ENCODE measurements around the gene SPATA19.

SPATA19 gene

GRCh38 chr11:133835593-133836548, 9.4 kb downstream of the SPATA19 start:
- no peak for DNase-seq (ENCODE audit: low read depth, low spot score)

GRCh38 chr11:133834682-133835592, 10.4 kb downstream of the SPATA19 start:
- no peak for DNase-seq (ENCODE audit: low read depth, low spot score)

- DNase-seq (ENCODE audit: low read depth, low spot score), result no peak
Observed at GRCh38 chr11:133833898-133834681, 11.2 kb downstream of the SPATA19 start.

- DNase-seq (ENCODE audit: low read depth, low spot score), result no peak
Observed at GRCh38 chr11:133832991-133833897, 12.1 kb downstream of the SPATA19 start.

- DNase-seq (ENCODE audit: low read depth, low spot score), result no peak
Observed at GRCh38 chr11:133832096-133832990, 13.0 kb downstream of the SPATA19 start.

- DNase-seq (ENCODE audit: low read depth, low spot score), result no peak
Observed at GRCh38 chr11:133830931-133831907, 14.1 kb downstream of the SPATA19 start.

GRCh38 chr11:133829566-133829965, 15.7 kb downstream of the SPATA19 start:
- DNase-seq (ENCODE audit: low read depth, low spot score), result no peak

GRCh38 chr11:133828871-133829270, 16.4 kb downstream of the SPATA19 start:
- no peak for DNase-seq (ENCODE audit: low read depth, low spot score)

GRCh38 chr11:133827556-133827955, 17.8 kb downstream of the SPATA19 start:
- DNase-seq (ENCODE audit: low read depth, low spot score), result no peak

- no peak for DNase-seq (ENCODE audit: low read depth, low spot score)
Observed at GRCh38 chr11:133826866-133827265, 18.4 kb downstream of the SPATA19 start.

GRCh38 chr11:133825666-133826065, 19.6 kb downstream of the SPATA19 start:
- no peak for DNase-seq (ENCODE audit: low read depth, low spot score)

GRCh38 chr11:133825156-133825555, 20.2 kb downstream of the SPATA19 start:
- DNase-seq (ENCODE audit: low read depth, low spot score), result no peak

- DNase-seq (ENCODE audit: low read depth, low spot score), result no peak
Observed at GRCh38 chr11:133824593-133824992, 20.7 kb downstream of the SPATA19 start.

GRCh38 chr11:133823614-133824013, 21.7 kb downstream of the SPATA19 start:
- DNase-seq (ENCODE audit: low read depth, low spot score), result no peak

GRCh38 chr11:133823211-133823610, 22.1 kb downstream of the SPATA19 start:
- DNase-seq (ENCODE audit: low read depth, low spot score), result no peak

GRCh38 chr11:133821776-133822175, 23.5 kb downstream of the SPATA19 start:
- DNase-seq (ENCODE audit: low read depth, low spot score), result no peak

GRCh38 chr11:133819746-133820315, 25.5 kb downstream of the SPATA19 start:
- no peak for DNase-seq (ENCODE audit: low read depth, low spot score)

- DNase-seq (ENCODE audit: low read depth, low spot score), result no peak
Observed at GRCh38 chr11:133819114-133819513, 26.2 kb downstream of the SPATA19 start.
